HG03469 (cell line): ENCODE results near the gene IQSEC1.

Experiments used
- ATAC-seq: cut with Tn5 transposase; IDR thresholded peaks from one replicate; pipeline ENCODE4 v1.9.1; 2021; ENCODE audit warnings: mild to moderate bottlenecking, moderate library complexity, moderate number of reproducible peaks; ENCODE audit not compliant: unreplicated experiment

The IQSEC1 gene

GRCh38 chr3:13051581-13051980 is 21.6 kb downstream of the IQSEC1 start:
- no peak for ATAC-seq

- ATAC-seq = no peak
Measured at GRCh38 chr3:13051066-13051465, 22.2 kb downstream of the IQSEC1 start.

GRCh38 chr3:13050446-13050845 is 22.8 kb downstream of the IQSEC1 start:
- no peak for ATAC-seq

- ATAC-seq = no peak
Measured at GRCh38 chr3:13049400-13049799, 23.8 kb downstream of the IQSEC1 start.

- no peak for ATAC-seq
Measured at GRCh38 chr3:13047296-13048165, 25.7 kb downstream of the IQSEC1 start.

- ATAC-seq = no peak
Measured at GRCh38 chr3:13046569-13047274, 26.5 kb downstream of the IQSEC1 start.

- ATAC-seq = peak; percentile 66
Measured at GRCh38 chr3:13045904-13046568, 27.2 kb downstream of the IQSEC1 start.

- no peak for ATAC-seq
Measured at GRCh38 chr3:13045241-13045903, 27.9 kb downstream of the IQSEC1 start.

- no peak for ATAC-seq
Measured at GRCh38 chr3:13044496-13045240, 28.6 kb downstream of the IQSEC1 start.

- ATAC-seq = no peak
Measured at GRCh38 chr3:13043656-13044055, 29.6 kb downstream of the IQSEC1 start.

GRCh38 chr3:13042715-13043271 is 30.4 kb downstream of the IQSEC1 start:
- ATAC-seq = no peak

GRCh38 chr3:13042127-13042701 is 31.0 kb downstream of the IQSEC1 start:
- no peak for ATAC-seq

- no peak for ATAC-seq
Measured at GRCh38 chr3:13041113-13041776, 32.0 kb downstream of the IQSEC1 start.

GRCh38 chr3:13040361-13041074 is 32.7 kb downstream of the IQSEC1 start:
- ATAC-seq = peak; percentile 74

GRCh38 chr3:13039213-13039896 is 33.9 kb downstream of the IQSEC1 start:
- ATAC-seq = no peak

GRCh38 chr3:13037458-13038117 is 35.6 kb downstream of the IQSEC1 start:
- no peak for ATAC-seq

- no peak for ATAC-seq
Measured at GRCh38 chr3:13034861-13035260, 38.4 kb downstream of the IQSEC1 start.
